Caco-2 (cell line): ENCODE results near the gene LRRC8E. TPM values are rescaled to one million over a fixed set of nuclear protein-coding genes. Genes with fewer than 3 reads are reported as not detected.
A peak's percentile ranks its signal among the peaks of the same experiment; 100 is the strongest.

Experiments
- BruUV-seq: library from RNA; stranded (reverse); fragments of 400-500 nt; replicated peaks from 2 replicates; lab custom pipeline; 2021; lab: Mats Ljungman, UMichigan
- CTCF ChIA-PET: fragments of 300-600 bp; sonication (Branson Sonifier 250); formaldehyde crosslinking; loops from one replicate; lab custom pipeline; 2022; ENCODE audit warnings: antibody characterized with exemption; lab: Charles Lee
- POLR2A ChIA-PET: fragments of 300-600 bp; sonication (Branson Sonifier 250); formaldehyde crosslinking; loops from one replicate; lab custom pipeline; 2022; ENCODE audit warnings: antibody characterized with exemption; lab: Charles Lee
- DNase-seq, 2 experiments: peaks; one replicate each; pipeline versions ENCODE4 v3.0.0 to v3.0.0-alpha.2; 2020 to 2022
- H3K27me3 ChIP-seq: replicated peaks from 2 replicates; pipeline ENCODE4 v1.6.0; 2011; ENCODE audit warnings: low read length; ENCODE audit not compliant: control insufficient read depth, insufficient read depth
- H3K36me3 ChIP-seq: 2 replicates; pipeline ENCODE4 v1.5.1; 2011; ENCODE audit warnings: low read length; ENCODE audit not compliant: control insufficient read depth, insufficient read depth
- H3K4me1 ChIP-seq: fragments of 250-450 bp; sonication (Bioruptor Pico); 2 replicates; pipeline ENCODE4 v1.5.1; 2020; ENCODE audit warnings: mild to moderate bottlenecking
- H3K4me3 ChIP-seq: 2 replicates; pipeline ENCODE4 v1.5.1; 2011; ENCODE audit warnings: low read depth, mild to moderate bottlenecking, control low read depth, low read length
- H3K9me3 ChIP-seq: fragments of 250-450 bp; sonication (Bioruptor Pico); 2 replicates; pipeline ENCODE4 v1.5.1; 2020; ENCODE audit warnings: mild to moderate bottlenecking, moderate library complexity
- H3K27ac Mint-ChIP-seq: one replicate; pipeline ENCODE4 v1.8.0; 2022; ENCODE audit warnings: mixed read lengths; ENCODE audit not compliant: unreplicated experiment
- H3K27me3 Mint-ChIP-seq: one replicate; pipeline ENCODE4 v1.8.0; 2022; ENCODE audit warnings: mixed read lengths; ENCODE audit not compliant: insufficient read depth, unreplicated experiment
- H3K36me3 Mint-ChIP-seq: one replicate; pipeline ENCODE4 v1.8.0; 2022; ENCODE audit warnings: mild to moderate bottlenecking, mixed read lengths; ENCODE audit not compliant: insufficient read depth, unreplicated experiment
- H3K4me1 Mint-ChIP-seq: one replicate; pipeline ENCODE4 v1.8.0; 2022; ENCODE audit warnings: low read depth, mixed read lengths; ENCODE audit not compliant: unreplicated experiment
- H3K4me3 Mint-ChIP-seq: one replicate; pipeline ENCODE4 v1.8.0; 2022; ENCODE audit warnings: mild to moderate bottlenecking, moderate library complexity, mixed read lengths; ENCODE audit not compliant: unreplicated experiment
- H3K9me3 Mint-ChIP-seq: one replicate; pipeline ENCODE4 v1.8.0; 2022; ENCODE audit warnings: mixed read lengths; ENCODE audit not compliant: unreplicated experiment
- intact Hi-C: fragments of 100-400 bp; cut with micrococcal nuclease; formaldehyde crosslinking; loops from one replicate; pipeline ENCODE4 v1.10.0; 2022; ENCODE audit not compliant: unreplicated experiment
- total RNA-seq: library from RNA; stranded (reverse); gene quantifications from 2 replicates; pipeline ENCODE4 v1.2.3, GENCODE V29; 2022
- TF ChIP-seq, protein P1 (sequence below), 2 experiments: fragments of 200-600 bp in 1 of 2; IDR thresholded peaks; 1 replicate in 1 of 2; 2 replicates in 1 of 2; pipeline versions ENCODE4 v1.5.1 to v1.8.0; 2011 to 2022; ENCODE audit warnings: antibody characterized with exemption in 1 of 2, control low read depth in 1 of 2, inconsistent platforms in 1 of 2, low read depth in 1 of 2, low read length in 1 of 2, mild to moderate bottlenecking in 1 of 2, moderate library complexity in 1 of 2; ENCODE audit not compliant: insufficient read depth in 1 of 2, severe bottlenecking in 1 of 2, unreplicated experiment in 1 of 2

Gene LRRC8E
- total RNA-seq, 1 experiment from 2014 or later, result 6.7 TPM

DNA sequence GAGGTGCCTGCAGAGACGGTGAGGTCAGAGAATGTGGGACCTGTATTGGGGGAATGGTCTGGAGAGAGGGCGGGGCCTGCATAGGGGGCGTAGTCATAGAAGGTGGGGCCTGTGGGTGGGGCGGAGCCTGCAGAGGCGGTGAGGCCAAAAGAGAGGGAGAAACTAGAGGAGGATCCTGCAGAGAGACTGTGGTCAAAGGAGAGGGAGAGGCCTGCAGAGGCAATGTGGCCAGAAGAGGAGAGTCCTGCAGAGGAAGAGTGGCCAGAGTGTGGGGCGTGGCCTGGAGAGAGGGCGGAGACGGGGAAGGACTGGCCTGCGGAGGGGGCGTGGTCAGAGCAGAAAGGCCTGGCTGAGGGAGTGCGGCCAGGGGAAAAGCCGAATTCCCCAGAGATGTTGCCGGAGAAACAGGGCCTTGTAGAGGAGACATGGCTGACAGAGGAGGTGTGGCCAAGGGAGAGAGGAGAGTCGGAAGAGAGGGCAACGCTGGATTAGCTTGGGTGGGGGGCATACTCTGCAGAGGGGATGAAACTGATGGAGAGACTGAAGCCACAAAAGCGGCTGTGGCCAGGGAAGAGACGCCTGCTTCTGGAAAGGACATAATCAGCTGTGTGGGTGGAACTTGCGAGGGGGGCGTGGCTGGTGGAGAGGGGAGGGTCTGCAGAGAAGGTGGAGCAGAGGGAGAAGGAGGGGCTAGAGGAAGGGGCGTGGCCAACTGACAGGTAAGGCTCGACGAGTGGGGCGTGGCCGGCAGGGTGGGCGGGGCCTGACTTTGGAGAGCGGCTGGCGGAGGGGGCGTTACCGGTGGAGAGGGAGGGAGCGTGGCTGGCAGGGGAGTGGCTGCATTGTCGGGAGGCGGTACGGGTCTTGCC is 16.6 kb upstream of the LRRC8E start:
- intact Hi-C loops, result no loop called here
- Mint-ChIP-seq H3K27ac (peak overlapping the region; percentile 45), H3K4me3 (peak overlapping the region; percentile 87), H3K9me3 (no peaks in the 10 kb centered on the region), H3K4me1 (peaks cover 9% of the 10 kb centered on the region), H3K36me3 (peaks cover 19% of the 10 kb centered on the region), H3K27me3 (no peaks in the 10 kb centered on the region)
- Histone ChIP-seq H3K27me3 (no peaks in the 10 kb centered on the region; the same call in 1 of the 2 replicates), H3K4me1 (peaks cover 11% of the 10 kb centered on the region), H3K9me3 (no peaks in the 10 kb centered on the region), H3K36me3 (no peaks in the 10 kb centered on the region), H3K4me3 (no peak overlapping the region)
- TF ChIP-seq, protein P1, sequence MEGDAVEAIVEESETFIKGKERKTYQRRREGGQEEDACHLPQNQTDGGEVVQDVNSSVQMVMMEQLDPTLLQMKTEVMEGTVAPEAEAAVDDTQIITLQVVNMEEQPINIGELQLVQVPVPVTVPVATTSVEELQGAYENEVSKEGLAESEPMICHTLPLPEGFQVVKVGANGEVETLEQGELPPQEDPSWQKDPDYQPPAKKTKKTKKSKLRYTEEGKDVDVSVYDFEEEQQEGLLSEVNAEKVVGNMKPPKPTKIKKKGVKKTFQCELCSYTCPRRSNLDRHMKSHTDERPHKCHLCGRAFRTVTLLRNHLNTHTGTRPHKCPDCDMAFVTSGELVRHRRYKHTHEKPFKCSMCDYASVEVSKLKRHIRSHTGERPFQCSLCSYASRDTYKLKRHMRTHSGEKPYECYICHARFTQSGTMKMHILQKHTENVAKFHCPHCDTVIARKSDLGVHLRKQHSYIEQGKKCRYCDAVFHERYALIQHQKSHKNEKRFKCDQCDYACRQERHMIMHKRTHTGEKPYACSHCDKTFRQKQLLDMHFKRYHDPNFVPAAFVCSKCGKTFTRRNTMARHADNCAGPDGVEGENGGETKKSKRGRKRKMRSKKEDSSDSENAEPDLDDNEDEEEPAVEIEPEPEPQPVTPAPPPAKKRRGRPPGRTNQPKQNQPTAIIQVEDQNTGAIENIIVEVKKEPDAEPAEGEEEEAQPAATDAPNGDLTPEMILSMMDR (IDR thresholded peaks at IDR 0.05; ENCODE audit: insufficient read depth in 1 of 2, low read depth in 1 of 2, low read length in 1 of 2, severe bottlenecking in 1 of 2, unreplicated experiment in 1 of 2), result no peak
- POLR2A ChIA-PET, result no interaction called here
- peak; percentile 89 to 95 for DNase-seq
- CTCF ChIA-PET, result interaction anchor here (0.8 to 1.2 kb wide), 2 partner anchors 9 to 18 kb away, joined by 3 to 5 read pairs; no protein-coding TSS in a partner anchor
- TSS peak; percentile 19 for BruUV-seq

DNA sequence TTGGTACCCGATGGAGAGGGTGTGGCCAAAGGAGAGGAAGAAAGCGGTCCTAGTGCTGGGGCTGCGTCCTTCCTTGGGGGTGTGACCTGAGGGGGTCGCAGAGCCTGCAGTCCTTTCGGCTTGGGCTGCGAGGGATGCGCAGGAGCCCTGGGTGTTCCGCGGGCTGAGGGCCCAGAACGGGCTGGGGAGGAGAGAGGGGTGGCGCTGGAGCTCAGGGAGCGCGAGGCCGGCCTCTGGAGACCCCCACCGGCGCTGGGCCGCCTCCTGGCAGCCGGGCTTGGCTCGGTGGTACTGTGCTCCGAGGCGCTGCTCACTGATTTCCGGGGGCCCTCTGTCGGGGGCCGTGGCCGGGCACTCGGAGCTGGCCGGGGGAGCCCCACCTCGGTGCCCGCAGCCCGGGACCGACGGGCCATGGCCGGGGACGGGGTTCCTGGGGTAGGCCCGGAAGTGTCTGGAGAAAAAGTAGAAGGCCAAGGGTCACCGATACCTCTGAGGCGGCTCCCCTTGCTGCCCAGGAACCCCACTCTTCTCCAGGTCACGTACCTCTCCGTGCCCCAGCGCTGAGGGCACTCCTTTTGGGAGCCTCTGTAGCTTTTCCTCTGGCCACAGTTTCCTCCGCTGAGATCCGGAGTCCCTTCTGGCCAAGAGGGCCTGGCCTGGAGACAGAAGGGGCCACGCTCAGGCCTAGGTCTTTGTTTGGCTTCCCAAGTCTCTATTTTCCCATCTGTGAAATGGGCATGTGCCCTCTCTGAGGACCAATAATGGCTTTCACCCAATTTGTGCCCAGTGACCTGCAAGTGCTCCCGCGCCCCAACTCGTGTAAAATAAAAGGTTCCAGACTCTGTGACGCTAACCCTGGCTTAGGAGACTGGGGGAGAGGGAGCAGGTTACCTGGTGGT is 15.8 kb upstream of the LRRC8E start:
- ChIA-PET CTCF (interaction anchor here (0.8 kb wide), 1 partner anchor 10 kb away, joined by 3 read pairs; no protein-coding TSS in a partner anchor), POLR2A (no interaction called here)
- H3K4me3 ChIP-seq, result no peak overlapping the region
- TF ChIP-seq, protein P1 (IDR thresholded peaks at IDR 0.05; ENCODE audit: insufficient read depth in 1 of 2, low read depth in 1 of 2, low read length in 1 of 2, severe bottlenecking in 1 of 2, unreplicated experiment in 1 of 2), result no peak
- no peaks in the 10 kb centered on the region for H3K9me3 ChIP-seq
- no peaks in the 10 kb centered on the region for H3K27me3 Mint-ChIP-seq
- peaks cover 9% of the 10 kb centered on the region for H3K4me1 Mint-ChIP-seq
- no peak for DNase-seq
- H3K36me3 ChIP-seq, result no peaks in the 10 kb centered on the region
- H3K4me3 Mint-ChIP-seq, result peak overlapping the region; percentile 87
- no peaks in the 10 kb centered on the region for H3K9me3 Mint-ChIP-seq
- no TSS peak for BruUV-seq
- H3K4me1 ChIP-seq, result peaks cover 11% of the 10 kb centered on the region
- H3K27ac Mint-ChIP-seq, result no peak overlapping the region
- intact Hi-C loops, result no loop called here
- H3K27me3 ChIP-seq, result no peaks in the 10 kb centered on the region
- H3K36me3 Mint-ChIP-seq, result peaks cover 13% of the 10 kb centered on the region
